Measurements from ENCODE around the gene MYO5B. TPM values are rescaled to one million over a fixed set of nuclear protein-coding genes. Genes with fewer than 3 reads are reported as not detected.

The MYO5B gene
- polyA plus RNA-seq, 2 donors: 35.3 to 38.5 TPM

DNA sequence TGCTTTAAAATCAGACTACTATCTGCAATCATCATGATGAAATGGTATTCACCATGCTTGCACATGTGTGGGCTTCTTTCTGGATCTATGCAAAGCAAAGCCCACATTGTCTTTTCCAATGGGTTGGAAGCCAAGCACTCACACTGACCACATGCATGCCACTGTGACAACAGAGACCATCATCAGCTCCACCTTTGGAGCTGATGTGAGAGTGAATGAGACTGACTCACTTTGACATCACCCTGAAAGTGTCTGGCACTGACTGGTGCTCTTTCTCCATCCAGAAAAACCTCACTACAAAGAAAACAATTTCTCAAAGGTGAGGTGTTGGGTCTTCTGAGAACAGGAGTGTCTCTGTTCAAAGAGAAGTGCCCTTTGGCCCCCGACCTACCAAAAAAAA lies 4.7 kb downstream of the MYO5B start:
- no peaks in the 10 kb centered on the region for H3K9me3 ChIP-seq (ENCODE audit: control insufficient read depth in 2 of 2, insufficient read depth in 1 of 2, low read depth in 1 of 2, low read length in 1 of 2)
- H3K36me3 ChIP-seq (ENCODE audit: control insufficient read depth in 2 of 2, insufficient read depth in 2 of 2, low read length in 1 of 2): no peaks in the 10 kb centered on the region
- H3K4me3 ChIP-seq (ENCODE audit: low read depth in 1 of 2, low read length in 2 of 2): no peak overlapping the region
- no peak overlapping the region for H3K27ac ChIP-seq (ENCODE audit: low read depth in 2 of 2, low read length in 1 of 2)
- peaks cover 0 to 5% of the 10 kb centered on the region in 2 donors for H3K27me3 ChIP-seq (ENCODE audit: control insufficient read depth in 1 of 2, insufficient read depth in 2 of 2, low read length in 2 of 2)
- peaks cover 3 to 7% of the 10 kb centered on the region in 2 donors for H3K4me1 ChIP-seq (ENCODE audit: control insufficient read depth in 2 of 2, insufficient read depth in 2 of 2, low read length in 1 of 2)
- whole genome bisulfite sequencing, 2 donors: 46 to 55% methylated on average over 1 of the region's 1 CpG

DNA sequence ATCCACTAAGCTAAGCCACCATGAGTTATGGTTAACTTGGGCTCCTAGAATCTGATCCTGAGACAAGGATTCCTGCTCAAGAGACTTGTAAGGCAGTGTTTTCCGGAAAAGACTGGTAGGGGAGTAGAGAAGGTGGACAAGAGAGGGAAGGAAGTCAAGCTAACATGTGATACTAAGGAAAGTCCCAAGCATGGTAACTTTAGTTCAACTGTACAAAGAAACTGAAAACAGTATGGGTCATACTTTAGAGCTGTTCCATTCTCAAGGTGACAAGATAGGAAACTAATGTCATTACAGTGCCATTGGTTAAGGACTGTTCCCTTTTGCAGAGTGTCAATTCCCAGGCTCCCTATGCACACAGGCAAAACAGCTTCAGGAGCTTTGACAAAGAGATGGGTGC lies 5.8 kb downstream of the MYO5B start:
- H3K36me3 ChIP-seq (ENCODE audit: control insufficient read depth in 2 of 2, insufficient read depth in 2 of 2, low read length in 1 of 2): no peaks in the 10 kb centered on the region
- 80 to 81% methylated on average over 1 of the region's 1 CpG for WGBS, 2 donors

DNA sequence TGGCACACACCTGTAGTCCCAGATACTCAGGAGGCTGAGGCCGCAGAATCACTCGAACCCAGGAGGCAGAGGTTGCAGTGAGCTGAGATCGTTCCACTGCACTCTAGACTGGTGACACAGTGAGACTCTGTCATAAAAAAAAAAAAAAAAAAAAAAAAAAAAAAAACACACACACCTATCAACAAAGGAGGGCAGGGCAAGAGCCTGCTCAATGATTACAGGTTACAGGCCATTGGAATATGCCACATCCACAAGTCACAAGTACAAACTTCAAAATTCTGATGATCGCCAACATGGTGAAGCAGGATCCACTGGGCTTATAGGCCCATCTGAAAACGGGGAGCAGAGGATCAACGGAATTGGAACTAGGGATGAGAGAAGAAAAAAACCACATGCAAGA lies 6.3 kb downstream of the MYO5B start:
- 87 to 96% methylated on average over 6 of the region's 6 CpGs for WGBS, 2 donors
- H3K27ac ChIP-seq (ENCODE audit: low read depth in 2 of 2, low read length in 1 of 2): no peak overlapping the region
- no peaks in the 10 kb centered on the region for H3K27me3 ChIP-seq (ENCODE audit: control insufficient read depth in 1 of 2, insufficient read depth in 2 of 2, low read length in 2 of 2)
- no peak overlapping the region for H3K4me3 ChIP-seq (ENCODE audit: low read depth in 1 of 2, low read length in 2 of 2)
- H3K36me3 ChIP-seq (ENCODE audit: control insufficient read depth in 2 of 2, insufficient read depth in 2 of 2, low read length in 1 of 2): no peaks in the 10 kb centered on the region
- H3K4me1 ChIP-seq (ENCODE audit: control insufficient read depth in 2 of 2, insufficient read depth in 2 of 2, low read length in 1 of 2): peaks cover 0 to 6% of the 10 kb centered on the region in 2 donors
- no peaks in the 10 kb centered on the region for H3K9me3 ChIP-seq (ENCODE audit: control insufficient read depth in 2 of 2, insufficient read depth in 1 of 2, low read depth in 1 of 2, low read length in 1 of 2)

More for the DNA sequence above, 5.8 kb downstream of the MYO5B start:
- H3K27ac ChIP-seq (ENCODE audit: low read depth in 2 of 2, low read length in 1 of 2): no peak overlapping the region
- H3K9me3 ChIP-seq (ENCODE audit: control insufficient read depth in 2 of 2, insufficient read depth in 1 of 2, low read depth in 1 of 2, low read length in 1 of 2): no peaks in the 10 kb centered on the region
- peaks cover 0 to under 1% of the 10 kb centered on the region in 2 donors for H3K27me3 ChIP-seq (ENCODE audit: control insufficient read depth in 1 of 2, insufficient read depth in 2 of 2, low read length in 2 of 2)
- H3K4me3 ChIP-seq (ENCODE audit: low read depth in 1 of 2, low read length in 2 of 2): no peak overlapping the region
- H3K4me1 ChIP-seq (ENCODE audit: control insufficient read depth in 2 of 2, insufficient read depth in 2 of 2, low read length in 1 of 2): peaks cover 0 to 7% of the 10 kb centered on the region in 2 donors

DNA sequence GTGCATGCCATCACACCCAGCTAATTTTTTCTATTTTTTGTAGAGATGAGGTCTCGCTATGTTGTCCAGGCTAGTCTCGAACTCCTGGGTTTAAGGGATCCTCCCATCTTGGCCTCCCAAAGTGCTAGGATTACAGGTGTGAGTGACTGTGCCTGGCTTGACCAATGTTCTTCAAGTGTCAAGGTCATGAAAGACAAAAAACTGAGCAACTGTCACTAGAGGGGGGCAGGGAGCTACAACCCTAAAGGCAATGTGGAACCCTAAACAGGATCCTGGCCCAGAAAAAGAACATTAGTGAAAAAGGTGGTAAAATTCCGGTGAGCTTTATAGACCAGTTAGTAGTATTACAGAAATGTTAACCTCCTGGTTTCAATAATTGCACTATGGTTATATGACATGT lies 7.3 kb downstream of the MYO5B start:
- WGBS, 2 donors: 87 to 89% methylated on average over 3 of the region's 3 CpGs
- Histone ChIP-seq H3K4me3 (ENCODE audit: low read depth in 1 of 2, low read length in 2 of 2) (no peak overlapping the region), H3K4me1 (ENCODE audit: control insufficient read depth in 2 of 2, insufficient read depth in 2 of 2, low read length in 1 of 2) (no peaks in the 10 kb centered on the region), H3K27me3 (ENCODE audit: control insufficient read depth in 1 of 2, insufficient read depth in 2 of 2, low read length in 2 of 2) (no peaks in the 10 kb centered on the region), H3K36me3 (ENCODE audit: control insufficient read depth in 2 of 2, insufficient read depth in 2 of 2, low read length in 1 of 2) (no peaks in the 10 kb centered on the region), H3K27ac (ENCODE audit: low read depth in 2 of 2, low read length in 1 of 2) (no peak overlapping the region), H3K9me3 (ENCODE audit: control insufficient read depth in 2 of 2, insufficient read depth in 1 of 2, low read depth in 1 of 2, low read length in 1 of 2) (no peaks in the 10 kb centered on the region)

DNA sequence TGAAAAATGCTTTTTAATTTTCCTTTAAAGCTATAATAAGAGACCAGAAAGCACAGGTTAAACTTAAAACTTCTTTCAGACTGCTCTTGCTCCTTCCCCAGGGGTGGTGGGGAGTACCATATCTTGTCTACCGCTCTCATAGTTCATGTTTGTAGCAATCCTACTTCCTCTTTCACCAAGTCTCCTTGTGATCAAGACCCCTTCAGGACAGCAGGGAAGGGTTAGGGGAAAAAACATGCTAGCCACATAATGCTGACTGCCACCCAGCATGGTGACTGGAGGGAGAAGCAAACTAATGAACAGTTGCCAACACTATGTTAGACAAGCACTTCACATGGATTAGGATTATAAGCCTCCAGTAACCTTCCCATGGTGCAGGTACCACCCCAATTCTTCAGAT lies 8.6 kb downstream of the MYO5B start:
- no peaks in the 10 kb centered on the region for H3K9me3 ChIP-seq (ENCODE audit: control insufficient read depth in 2 of 2, insufficient read depth in 1 of 2, low read depth in 1 of 2, low read length in 1 of 2)
- no peaks in the 10 kb centered on the region for H3K4me1 ChIP-seq (ENCODE audit: control insufficient read depth in 2 of 2, insufficient read depth in 2 of 2, low read length in 1 of 2)
- H3K27ac ChIP-seq (ENCODE audit: low read depth in 2 of 2, low read length in 1 of 2): no peak overlapping the region
- 73 to 87% methylated on average over 1 of the region's 1 CpG for WGBS, 2 donors
- no peaks in the 10 kb centered on the region for H3K27me3 ChIP-seq (ENCODE audit: control insufficient read depth in 1 of 2, insufficient read depth in 2 of 2, low read length in 2 of 2)
- no peak overlapping the region for H3K4me3 ChIP-seq (ENCODE audit: low read depth in 1 of 2, low read length in 2 of 2)
- no peaks in the 10 kb centered on the region for H3K36me3 ChIP-seq (ENCODE audit: control insufficient read depth in 2 of 2, insufficient read depth in 2 of 2, low read length in 1 of 2)

DNA sequence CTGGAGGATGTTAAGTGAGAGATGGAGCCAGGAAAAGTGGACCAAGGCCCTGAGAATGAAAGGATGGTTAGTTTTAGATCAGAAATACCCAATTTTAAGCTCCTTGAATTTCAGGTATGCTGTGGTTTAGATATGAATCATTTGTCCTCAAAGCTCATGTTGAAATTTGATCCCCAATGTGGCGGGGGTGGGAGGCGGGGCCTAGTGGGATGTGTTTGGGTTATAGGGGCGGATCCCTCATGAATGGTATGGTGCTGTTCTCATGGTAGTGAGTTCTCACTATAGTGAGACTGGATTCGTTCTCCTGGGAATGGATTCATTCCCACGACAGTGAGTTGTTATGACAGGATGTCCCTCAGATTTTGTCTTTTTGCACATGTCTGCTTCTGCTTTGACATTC lies 11.4 kb downstream of the MYO5B start:
- WGBS, 2 donors: 59 to 71% methylated on average over 5 of the region's 5 CpGs
- no peak overlapping the region for H3K27ac ChIP-seq (ENCODE audit: low read depth in 2 of 2, low read length in 1 of 2)
- no peaks in the 10 kb centered on the region for H3K9me3 ChIP-seq (ENCODE audit: control insufficient read depth in 2 of 2, insufficient read depth in 1 of 2, low read depth in 1 of 2, low read length in 1 of 2)
- H3K4me3 ChIP-seq (ENCODE audit: low read depth in 1 of 2, low read length in 2 of 2): no peak overlapping the region
- no peaks in the 10 kb centered on the region for H3K36me3 ChIP-seq (ENCODE audit: control insufficient read depth in 2 of 2, insufficient read depth in 2 of 2, low read length in 1 of 2)
- no peaks in the 10 kb centered on the region for H3K27me3 ChIP-seq (ENCODE audit: control insufficient read depth in 1 of 2, insufficient read depth in 2 of 2, low read length in 2 of 2)
- H3K4me1 ChIP-seq (ENCODE audit: control insufficient read depth in 2 of 2, insufficient read depth in 2 of 2, low read length in 1 of 2): no peaks in the 10 kb centered on the region

DNA sequence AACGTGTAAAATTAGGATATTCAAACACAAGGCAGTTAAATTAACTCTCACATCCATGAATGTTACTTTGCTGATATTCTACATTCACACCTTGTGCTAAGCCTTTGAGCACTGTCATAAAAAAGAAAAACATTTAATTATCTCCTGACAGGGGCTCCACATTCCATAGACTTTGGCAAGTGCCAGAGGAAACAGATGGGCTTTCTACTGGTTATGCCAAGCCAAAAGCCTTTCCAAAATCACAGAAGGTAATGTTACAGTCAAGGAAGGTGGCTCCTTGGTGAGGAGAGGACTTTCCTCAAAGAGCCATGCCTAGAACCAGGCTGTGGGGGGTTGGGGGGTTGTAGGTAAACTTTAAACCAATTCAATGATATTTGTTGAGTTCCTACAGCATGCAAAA lies 12.4 kb downstream of the MYO5B start:
- H3K4me3 ChIP-seq (ENCODE audit: low read depth in 1 of 2, low read length in 2 of 2): no peak overlapping the region
- no peaks in the 10 kb centered on the region for H3K36me3 ChIP-seq (ENCODE audit: control insufficient read depth in 2 of 2, insufficient read depth in 2 of 2, low read length in 1 of 2)
- no peaks in the 10 kb centered on the region for H3K9me3 ChIP-seq (ENCODE audit: control insufficient read depth in 2 of 2, insufficient read depth in 1 of 2, low read depth in 1 of 2, low read length in 1 of 2)
- no peak overlapping the region for H3K27ac ChIP-seq (ENCODE audit: low read depth in 2 of 2, low read length in 1 of 2)
- WGBS, 2 donors: 56 to 67% methylated on average over 1 of the region's 1 CpG
- no peaks in the 10 kb centered on the region for H3K27me3 ChIP-seq (ENCODE audit: control insufficient read depth in 1 of 2, insufficient read depth in 2 of 2, low read length in 2 of 2)
- H3K4me1 ChIP-seq (ENCODE audit: control insufficient read depth in 2 of 2, insufficient read depth in 2 of 2, low read length in 1 of 2): no peaks in the 10 kb centered on the region

DNA sequence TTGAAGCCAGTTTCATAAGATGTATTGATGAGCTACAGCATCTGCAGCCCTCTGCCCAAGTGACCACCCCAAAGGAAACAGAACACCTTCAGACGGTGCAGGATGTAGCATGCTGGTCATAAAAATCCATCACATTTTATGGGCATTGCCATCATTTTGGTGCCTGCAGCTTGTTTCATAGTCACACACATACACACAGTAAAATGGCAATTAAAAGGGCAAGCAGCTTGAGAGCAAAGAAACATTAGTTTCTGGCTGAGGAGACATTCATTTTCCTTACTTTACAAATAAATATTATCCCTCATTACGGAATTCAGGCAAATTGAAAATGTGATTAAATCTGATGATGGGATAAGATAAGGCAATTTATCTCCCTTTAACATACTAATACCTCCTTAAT lies 13.4 kb downstream of the MYO5B start:
- H3K9me3 ChIP-seq (ENCODE audit: control insufficient read depth in 2 of 2, insufficient read depth in 1 of 2, low read depth in 1 of 2, low read length in 1 of 2): no peaks in the 10 kb centered on the region
- H3K27ac ChIP-seq (ENCODE audit: low read depth in 2 of 2, low read length in 1 of 2): no peak overlapping the region
- WGBS, 2 donors: 62 to 70% methylated on average over 2 of the region's 2 CpGs

DNA sequence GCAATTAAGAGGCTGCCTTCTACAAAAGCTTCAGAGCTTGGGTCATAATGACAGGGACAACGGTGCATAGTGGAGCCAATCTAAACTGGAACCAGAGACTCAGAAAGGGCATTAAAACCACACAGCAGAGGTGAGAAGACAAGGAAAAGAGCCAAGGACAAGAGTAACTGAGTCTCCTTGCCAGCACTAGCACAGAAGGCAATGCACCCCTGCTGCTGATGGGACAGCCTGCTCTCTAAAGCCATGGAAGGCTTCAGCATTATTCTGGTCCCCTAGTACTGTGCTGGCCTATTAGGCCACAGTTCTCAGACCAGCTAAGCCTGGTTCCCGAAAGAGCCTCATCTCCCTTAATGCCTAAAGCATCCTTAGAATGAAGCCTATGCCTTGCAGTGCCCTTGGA lies 15.5 kb downstream of the MYO5B start:
- no peaks in the 10 kb centered on the region for H3K4me1 ChIP-seq (ENCODE audit: control insufficient read depth in 2 of 2, insufficient read depth in 2 of 2, low read length in 1 of 2)
- WGBS, 2 donors: 89 to 92% methylated on average over 2 of the region's 2 CpGs
- H3K27me3 ChIP-seq (ENCODE audit: control insufficient read depth in 1 of 2, insufficient read depth in 2 of 2, low read length in 2 of 2): no peaks in the 10 kb centered on the region
- H3K36me3 ChIP-seq (ENCODE audit: control insufficient read depth in 2 of 2, insufficient read depth in 2 of 2, low read length in 1 of 2): no peaks in the 10 kb centered on the region
- H3K9me3 ChIP-seq (ENCODE audit: control insufficient read depth in 2 of 2, insufficient read depth in 1 of 2, low read depth in 1 of 2, low read length in 1 of 2): no peaks in the 10 kb centered on the region
- H3K27ac ChIP-seq (ENCODE audit: low read depth in 2 of 2, low read length in 1 of 2): no peak overlapping the region
- H3K4me3 ChIP-seq (ENCODE audit: low read depth in 1 of 2, low read length in 2 of 2): no peak overlapping the region

More for the DNA sequence above, 13.4 kb downstream of the MYO5B start:
- H3K27me3 ChIP-seq (ENCODE audit: control insufficient read depth in 1 of 2, insufficient read depth in 2 of 2, low read length in 2 of 2): no peaks in the 10 kb centered on the region
- no peaks in the 10 kb centered on the region for H3K4me1 ChIP-seq (ENCODE audit: control insufficient read depth in 2 of 2, insufficient read depth in 2 of 2, low read length in 1 of 2)
- no peak overlapping the region for H3K4me3 ChIP-seq (ENCODE audit: low read depth in 1 of 2, low read length in 2 of 2)
- no peaks in the 10 kb centered on the region for H3K36me3 ChIP-seq (ENCODE audit: control insufficient read depth in 2 of 2, insufficient read depth in 2 of 2, low read length in 1 of 2)

DNA sequence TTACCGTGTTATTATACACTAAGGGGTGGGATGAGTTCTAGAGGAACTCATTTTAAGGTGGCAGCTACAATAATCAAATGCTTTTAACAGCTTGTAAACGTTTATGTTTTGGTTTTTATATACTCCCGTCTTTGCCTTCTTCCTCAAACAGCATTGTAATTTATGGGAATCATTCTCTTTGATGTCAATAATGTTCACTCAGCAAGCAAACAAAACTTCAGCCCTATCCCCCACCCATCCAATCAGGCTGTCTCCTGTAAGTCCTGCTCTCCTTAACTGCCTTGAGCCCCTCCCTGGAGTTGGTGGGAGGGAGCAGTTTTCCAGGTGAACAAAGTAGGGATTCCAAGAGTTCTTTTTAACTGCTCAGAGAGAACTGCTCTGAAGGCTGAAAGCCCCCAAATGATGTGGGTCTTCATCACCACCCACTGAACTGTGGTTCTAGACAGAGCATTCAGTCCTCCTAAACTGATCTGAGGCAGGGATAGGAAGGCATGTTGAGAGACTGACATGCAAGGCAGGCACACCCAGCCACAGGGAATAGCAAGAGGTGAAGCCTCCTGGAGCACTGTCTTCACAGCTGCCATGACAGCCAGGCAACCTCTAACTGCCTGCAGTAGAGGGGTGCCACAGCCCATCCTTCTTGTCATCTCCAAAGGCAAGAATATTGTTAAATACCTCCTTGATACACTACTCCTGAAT lies 17.5 kb downstream of the MYO5B start:
- H3K27ac ChIP-seq (ENCODE audit: low read depth in 2 of 2, low read length in 1 of 2): no peak overlapping the region
- no peaks in the 10 kb centered on the region for H3K27me3 ChIP-seq (ENCODE audit: control insufficient read depth in 1 of 2, insufficient read depth in 2 of 2, low read length in 2 of 2)
- H3K4me3 ChIP-seq (ENCODE audit: low read depth in 1 of 2, low read length in 2 of 2): no peak overlapping the region
- H3K9me3 ChIP-seq (ENCODE audit: control insufficient read depth in 2 of 2, insufficient read depth in 1 of 2, low read depth in 1 of 2, low read length in 1 of 2): no peaks in the 10 kb centered on the region
- WGBS, 2 donors: 35 to 37% methylated on average over 3 of the region's 3 CpGs
- no peaks in the 10 kb centered on the region for H3K36me3 ChIP-seq (ENCODE audit: control insufficient read depth in 2 of 2, insufficient read depth in 2 of 2, low read length in 1 of 2)
- no peaks in the 10 kb centered on the region for H3K4me1 ChIP-seq (ENCODE audit: control insufficient read depth in 2 of 2, insufficient read depth in 2 of 2, low read length in 1 of 2)
